Coronary artery (tissue), 2 donors: ENCODE results near the gene SDS.

ENCODE experiments used
- DNase-seq: peaks from one replicate; pipeline ENCODE4 v3.0.0-alpha.2; 2017; ENCODE audit warnings: low spot score
- H3K27ac ChIP-seq, 2 donors: fragments of 200-600 bp; sonication (generic); one replicate each; pipeline ENCODE4 v1.5.1; 2016 to 2019
- H3K4me3 ChIP-seq: fragments of 200-600 bp; sonication (generic); 2 replicates; pipeline ENCODE4 v1.5.1; 2016; ENCODE audit warnings: mild to moderate bottlenecking, moderate library complexity
- CTCF ChIP-seq: fragments of 200-600 bp; sonication (generic); IDR thresholded peaks from one replicate; pipeline ENCODE4 v1.5.1; 2019; ENCODE audit warnings: antibody characterized with exemption

The SDS gene

GRCh38 chr12:113438523-113439300, 35.0 kb upstream of the SDS start:
- H3K27ac ChIP-seq = no peak overlapping the region
- H3K4me3 ChIP-seq = no peak overlapping the region
- no peak for DNase-seq
- TF ChIP-seq CTCF = no peak

- TF ChIP-seq CTCF = no peak
- Histone ChIP-seq H3K27ac (no peak overlapping the region), H3K4me3 (no peak overlapping the region)
- no peak for DNase-seq
These were observed 34.0 kb upstream of the SDS start for GRCh38 chr12:113437729-113438100.

- no peak overlapping the region for H3K4me3 ChIP-seq
- H3K27ac ChIP-seq = no peak overlapping the region
- TF ChIP-seq CTCF = no peak
- no peak for DNase-seq
These were observed 33.5 kb upstream of the SDS start for GRCh38 chr12:113436993-113437728.

GRCh38 chr12:113436586-113436985, 32.9 kb upstream of the SDS start:
- H3K27ac ChIP-seq = no peak overlapping the region
- TF ChIP-seq CTCF = no peak
- no peak for DNase-seq
- H3K4me3 ChIP-seq = no peak overlapping the region

GRCh38 chr12:113435367-113435766, 31.7 kb upstream of the SDS start:
- no peak for DNase-seq
- TF ChIP-seq CTCF = no peak
- Histone ChIP-seq H3K4me3 (no peak overlapping the region), H3K27ac (no peak overlapping the region)

- no peak overlapping the region for H3K27ac ChIP-seq
- TF ChIP-seq CTCF = no peak
These were observed 29.3 kb upstream of the SDS start for GRCh38 chr12:113432986-113433385.

GRCh38 chr12:113428482-113428881, 24.8 kb upstream of the SDS start:
- DNase-seq = no peak
- no peak overlapping the region for H3K27ac ChIP-seq
- TF ChIP-seq CTCF = no peak
- H3K4me3 ChIP-seq = no peak overlapping the region

More at GRCh38 chr12:113432986-113433385, 29.3 kb upstream of the SDS start:
- DNase-seq = no peak
- H3K4me3 ChIP-seq = no peak overlapping the region
